Keratinocyte (primary cell): ENCODE data around the gene NAPB. TPM values are rescaled to one million over a fixed set of nuclear protein-coding genes. Genes with fewer than 3 reads are reported as not detected.

ENCODE experiments used
- DNase-seq: peaks from one replicate; pipeline ENCODE4 v3.0.0-alpha.2; 2011; ENCODE audit warnings: low read depth, missing footprints, low spot score
- FAIRE-seq: peaks from 2 replicates; lab custom pipeline; 2011; peaks lifted over from hg19 to GRCh38; lab: Jason Lieb, UNC
- H2AFZ ChIP-seq: 2 replicates; pipeline ENCODE4 v1.6.0; 2012; ENCODE audit warnings: low read length, control low read depth, inconsistent platforms; ENCODE audit not compliant: control insufficient read depth
- H3K27ac ChIP-seq: 2 replicates; pipeline ENCODE4 v1.5.1; 2011; ENCODE audit warnings: low read length; ENCODE audit not compliant: control insufficient read depth, insufficient read depth
- H3K27me3 ChIP-seq: 3 replicates; pipeline ENCODE4 v1.6.0; 2011; ENCODE audit warnings: low read length; ENCODE audit not compliant: control insufficient read depth, insufficient read depth; ENCODE audit errors: extremely low read depth
- H3K36me3 ChIP-seq, 2 experiments: 2 replicates in 1 of 2; 3 replicates in 1 of 2; pipeline ENCODE4 v1.5.1; 2011; ENCODE audit warnings: low read length in 2 of 2, mild to moderate bottlenecking in 1 of 2; ENCODE audit not compliant: control insufficient read depth in 2 of 2, insufficient read depth in 2 of 2; ENCODE audit errors: extremely low read depth in 1 of 2
- H3K4me1 ChIP-seq: 3 replicates; pipeline ENCODE4 v1.5.1; 2011; ENCODE audit warnings: low read length; ENCODE audit not compliant: control insufficient read depth, insufficient read depth; ENCODE audit errors: extremely low read depth
- H3K4me2 ChIP-seq: 3 replicates; pipeline ENCODE4 v1.6.0; 2011; ENCODE audit warnings: low read depth, low read length; ENCODE audit not compliant: control insufficient read depth, insufficient read depth; ENCODE audit errors: extremely low read depth
- H3K4me3 ChIP-seq, 3 experiments: fragments of 200-600 bp in 1 of 3; sonication (generic) in 1 of 3; 2 replicates in 2 of 3; 3 replicates in 1 of 3; pipeline ENCODE4 v1.5.1; 2011 to 2016; ENCODE audit warnings: low read length in 3 of 3, mild to moderate bottlenecking in 3 of 3, control low read depth in 2 of 3, inconsistent platforms in 1 of 3, low read depth in 1 of 3, mixed read lengths in 1 of 3, mixed run types in 1 of 3, moderate library complexity in 1 of 3; ENCODE audit not compliant: control insufficient read depth in 2 of 3, insufficient read depth in 2 of 3; ENCODE audit errors: extremely low read depth in 1 of 3
- H3K79me2 ChIP-seq: 2 replicates; pipeline ENCODE4 v1.6.0; 2012; ENCODE audit warnings: low read length; ENCODE audit not compliant: control insufficient read depth, insufficient read depth
- H3K9ac ChIP-seq: 3 replicates; pipeline ENCODE4 v1.6.0; 2011; ENCODE audit warnings: low read length; ENCODE audit not compliant: control insufficient read depth, insufficient read depth; ENCODE audit errors: extremely low read depth
- H3K9me1 ChIP-seq: 3 replicates; pipeline ENCODE4 v1.6.0; 2011; ENCODE audit warnings: low read length; ENCODE audit not compliant: control insufficient read depth, insufficient read depth; ENCODE audit errors: extremely low read depth
- H3K9me3 ChIP-seq: 2 replicates; pipeline ENCODE4 v1.5.1; 2012; ENCODE audit warnings: low read depth, low read length; ENCODE audit not compliant: control insufficient read depth
- H4K20me1 ChIP-seq: 3 replicates; pipeline ENCODE4 v1.6.0; 2011; ENCODE audit warnings: low read length; ENCODE audit not compliant: control insufficient read depth, insufficient read depth; ENCODE audit errors: extremely low read depth
- EZH2 ChIP-seq: IDR thresholded peaks from one replicate; pipeline ENCODE4 v1.6.1; 2012; ENCODE audit warnings: inconsistent platforms, mild to moderate bottlenecking, low read length, moderate library complexity
- dilution Hi-C: fragments of 300-500 bp; cut with MboI; formaldehyde crosslinking; loops from one replicate; pipeline ENCODE4 v1.7.0; 2020; ENCODE audit warnings: low sequenced_read_pairs; ENCODE audit not compliant: extremely low pct_ligation_motif_present
- polyA plus RNA-seq, 5 experiments: library from polyadenylated mRNA; depleted of rRNA in 3 of 5; stranded (reverse) in 3 of 5; stranded (forward) in 1 of 5; unstranded in 1 of 5; fragments of >200 nt; gene quantifications; 1 replicate in 1 of 5; 2 replicates in 3 of 5; 3 replicates in 1 of 5; pipeline versions ENCODE4 v1.2.1 to v1.2.3, GENCODE V29; 2011 to 2012; ENCODE audit warnings: missing spikeins in 2 of 5, low read depth in 1 of 5, low replicate concordance in 1 of 5
- TF ChIP-seq, protein P1 (sequence below), 3 experiments: IDR thresholded peaks in 1 of 3; conservative IDR thresholded peaks in 1 of 3; optimal IDR thresholded peaks in 1 of 3; 2 replicates in 2 of 3; 3 replicates in 1 of 3; pipeline versions ENCODE3 to v1.5.1; 2011; ENCODE audit warnings: low read length in 3 of 3, mild to moderate bottlenecking in 3 of 3, moderate library complexity in 2 of 3, control low read depth in 1 of 3, inconsistent platforms in 1 of 3; ENCODE audit not compliant: insufficient read depth in 2 of 3; ENCODE audit errors: extremely low read depth in 1 of 3

Gene NAPB
- polyA plus RNA-seq, 1 donor (not counting 4 experiments of a cell fraction or from before 2014, with no cell fraction given): 11.6 TPM

- Histone ChIP-seq H3K9ac (no peak overlapping the region), H3K79me2 (no peaks in the 10 kb centered on the region), H4K20me1 (no peaks in the 10 kb centered on the region), H3K9me1 (no peaks in the 10 kb centered on the region), H3K27ac (no peak overlapping the region), H3K9me3 (no peaks in the 10 kb centered on the region), H3K4me1 (no peaks in the 10 kb centered on the region), H3K36me3 (no peaks in the 10 kb centered on the region), H3K4me2 (no peak overlapping the region), H3K4me3 (no peak overlapping the region), H3K27me3 (no peaks in the 10 kb centered on the region), H2AFZ (no peak overlapping the region)
- no peak for FAIRE-seq
- TF ChIP-seq EZH2: no peak
- TF ChIP-seq, protein P1, sequence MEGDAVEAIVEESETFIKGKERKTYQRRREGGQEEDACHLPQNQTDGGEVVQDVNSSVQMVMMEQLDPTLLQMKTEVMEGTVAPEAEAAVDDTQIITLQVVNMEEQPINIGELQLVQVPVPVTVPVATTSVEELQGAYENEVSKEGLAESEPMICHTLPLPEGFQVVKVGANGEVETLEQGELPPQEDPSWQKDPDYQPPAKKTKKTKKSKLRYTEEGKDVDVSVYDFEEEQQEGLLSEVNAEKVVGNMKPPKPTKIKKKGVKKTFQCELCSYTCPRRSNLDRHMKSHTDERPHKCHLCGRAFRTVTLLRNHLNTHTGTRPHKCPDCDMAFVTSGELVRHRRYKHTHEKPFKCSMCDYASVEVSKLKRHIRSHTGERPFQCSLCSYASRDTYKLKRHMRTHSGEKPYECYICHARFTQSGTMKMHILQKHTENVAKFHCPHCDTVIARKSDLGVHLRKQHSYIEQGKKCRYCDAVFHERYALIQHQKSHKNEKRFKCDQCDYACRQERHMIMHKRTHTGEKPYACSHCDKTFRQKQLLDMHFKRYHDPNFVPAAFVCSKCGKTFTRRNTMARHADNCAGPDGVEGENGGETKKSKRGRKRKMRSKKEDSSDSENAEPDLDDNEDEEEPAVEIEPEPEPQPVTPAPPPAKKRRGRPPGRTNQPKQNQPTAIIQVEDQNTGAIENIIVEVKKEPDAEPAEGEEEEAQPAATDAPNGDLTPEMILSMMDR (optimal IDR thresholded peaks at IDR 0.05 in 1 of 3, IDR thresholded peaks at IDR 0.05 in 1 of 3, conservative IDR thresholded peaks at IDR 0.05 in 1 of 3; ENCODE audit: extremely low read depth in 1 of 3, insufficient read depth in 2 of 3, low read length in 3 of 3): no peak
- DNase-seq: no peak
- dilution Hi-C loops: no loop called here
Observed at GRCh38 chr20:23341073-23341472, 80.2 kb downstream of the NAPB start.

DNA sequence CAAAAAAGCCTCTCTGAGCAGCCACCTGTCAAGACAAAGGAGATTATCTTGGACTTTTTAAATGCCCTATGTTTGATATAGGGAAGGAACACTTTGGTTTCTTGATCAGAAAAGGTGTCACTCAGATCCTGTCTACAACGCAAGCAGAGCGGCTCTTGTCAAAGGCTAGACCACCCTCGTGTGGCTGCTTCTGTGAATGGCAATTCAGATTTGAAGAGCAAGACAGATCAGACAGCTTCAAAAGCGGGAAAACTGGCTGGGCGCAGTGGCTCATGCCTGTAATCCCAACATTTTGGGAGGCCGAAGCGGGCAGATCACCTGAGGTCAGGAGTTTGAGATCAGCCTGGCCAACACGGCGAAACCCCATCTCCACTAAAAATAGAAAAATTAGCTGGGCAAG lies 80.8 kb downstream of the NAPB start:
- H2AFZ ChIP-seq: no peak overlapping the region
- no peaks in the 10 kb centered on the region for H3K36me3 ChIP-seq
- dilution Hi-C loops: no loop called here
- no peak overlapping the region for H3K9ac ChIP-seq
- no peaks in the 10 kb centered on the region for H3K27me3 ChIP-seq
- FAIRE-seq (peak; percentile 32), DNase-seq (no peak)
- H3K9me1 ChIP-seq: no peaks in the 10 kb centered on the region
- no peak for TF ChIP-seq EZH2
- TF ChIP-seq, protein P1 (optimal IDR thresholded peaks at IDR 0.05 in 1 of 3, IDR thresholded peaks at IDR 0.05 in 1 of 3, conservative IDR thresholded peaks at IDR 0.05 in 1 of 3; ENCODE audit: extremely low read depth in 1 of 3, insufficient read depth in 2 of 3, low read length in 3 of 3): peak; percentile 65 to 84 (median 69)
- no peaks in the 10 kb centered on the region for H3K9me3 ChIP-seq
- no peak overlapping the region for H3K4me2 ChIP-seq
- H3K4me3 ChIP-seq: no peak overlapping the region
- no peaks in the 10 kb centered on the region for H4K20me1 ChIP-seq
- no peaks in the 10 kb centered on the region for H3K79me2 ChIP-seq
- no peaks in the 10 kb centered on the region for H3K4me1 ChIP-seq
- no peak overlapping the region for H3K27ac ChIP-seq
